NCI-H1105 treated with DMSO at 0.1 percent for 48 hours (cell line): ENCODE data around the gene KIF18A.

ENCODE experiments used
- DNase-seq: peaks from one replicate; lab custom pipeline; 2025; lab: John Stamatoyannopoulos, UW

The KIF18A gene

DNA sequence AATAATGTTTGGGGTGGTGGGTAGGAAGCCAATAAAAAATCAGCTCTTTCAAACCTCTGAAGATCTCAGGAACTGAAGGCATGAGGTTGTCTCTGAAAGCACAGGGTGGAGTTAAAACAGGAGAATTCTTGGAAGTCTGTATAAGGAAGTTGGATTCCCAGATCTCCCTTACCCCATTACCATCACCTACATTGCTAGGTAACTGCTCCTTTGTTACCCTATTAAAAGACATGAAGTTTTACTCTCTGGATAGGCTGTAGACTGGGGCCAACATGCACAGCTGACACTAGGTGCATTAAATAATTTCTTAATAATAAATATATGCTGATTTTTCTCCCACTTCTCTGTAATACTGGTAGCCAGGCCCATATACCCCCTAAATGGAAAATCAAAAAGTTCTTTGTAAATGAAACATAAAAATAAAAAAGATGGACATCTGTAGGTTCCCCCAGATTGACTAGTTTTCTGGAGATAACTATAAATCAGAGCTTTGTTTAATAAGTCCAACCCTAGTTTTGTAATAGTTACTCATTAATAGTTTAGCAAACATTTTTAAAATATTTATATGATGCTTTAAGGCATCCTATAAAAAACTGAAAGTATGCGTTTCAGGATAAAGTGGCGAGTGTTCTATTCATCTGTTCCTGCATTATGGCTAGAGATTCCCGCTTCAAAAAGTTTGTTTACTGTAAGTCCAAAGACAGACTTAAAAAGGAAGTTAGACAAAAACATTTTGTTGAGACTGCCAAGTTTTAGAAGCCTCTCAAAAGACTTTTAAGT, 63.8 kb downstream of the KIF18A start:
- no peak for DNase-seq

DNA sequence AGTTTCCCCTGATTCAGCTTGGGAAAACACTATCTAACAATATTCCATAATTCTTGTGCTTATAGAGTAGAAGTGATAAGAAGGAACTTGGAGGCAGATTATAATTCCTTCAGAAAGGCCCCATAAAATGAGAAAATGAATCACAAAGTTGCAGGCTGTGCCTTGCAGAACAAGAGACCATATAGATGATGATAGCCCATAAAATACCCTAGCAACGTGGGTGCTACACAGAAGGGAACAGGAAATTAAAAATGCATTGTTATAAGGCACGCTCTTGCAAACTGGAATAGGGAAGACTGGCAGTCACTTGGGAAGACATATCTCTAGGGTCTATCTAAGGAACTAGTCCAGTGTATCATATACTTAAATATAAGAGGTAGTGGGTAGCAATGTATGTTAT, 67.6 kb downstream of the KIF18A start:
- DNase-seq: no peak

DNA sequence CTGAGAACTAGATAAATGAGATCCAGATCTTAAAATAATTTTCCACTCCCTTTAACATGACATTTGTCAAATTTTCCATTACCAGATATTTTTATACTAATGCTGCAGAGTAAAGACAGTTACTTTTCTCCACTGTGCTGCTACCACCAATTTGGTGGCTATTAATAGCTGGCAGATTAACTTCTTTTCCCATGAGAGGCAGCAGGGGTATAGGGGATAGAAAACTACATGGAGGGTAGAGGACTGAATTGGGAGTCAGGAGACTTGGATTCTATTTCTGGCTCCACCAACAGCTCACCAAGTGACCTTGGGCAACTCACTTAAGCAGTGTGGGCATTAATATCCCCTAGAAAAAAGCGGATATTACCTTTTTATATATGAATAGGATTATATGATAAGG, 69.2 kb downstream of the KIF18A start:
- DNase-seq: no peak

- DNase-seq: no peak
Observed at GRCh38 chr11:28026634-28027290, 81.2 kb downstream of the KIF18A start.

- no peak for DNase-seq
Observed at GRCh38 chr11:28017816-28018215, 90.1 kb downstream of the KIF18A start.

DNA sequence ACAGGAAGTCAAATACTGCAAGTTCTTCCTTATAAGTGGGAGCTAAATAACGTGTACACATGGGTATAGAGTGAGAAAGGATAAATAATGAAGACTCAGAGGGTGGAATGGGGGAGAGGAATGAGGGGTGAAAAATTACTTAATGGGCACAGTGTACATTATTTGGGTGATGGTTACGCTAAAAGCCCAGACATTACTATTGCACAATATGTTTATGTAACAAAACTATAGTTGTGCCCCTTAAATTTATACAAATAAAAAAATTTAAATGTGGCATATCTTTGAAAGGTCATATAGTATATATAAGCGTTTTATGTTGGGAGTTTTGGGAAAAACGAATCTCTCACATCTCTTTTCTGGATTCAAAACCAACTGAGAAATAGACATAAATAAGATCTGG, 96.1 kb downstream of the KIF18A start:
- DNase-seq: no peak

- DNase-seq: no peak
Observed at GRCh38 chr11:28009996-28010395, 98.0 kb downstream of the KIF18A start.

DNA sequence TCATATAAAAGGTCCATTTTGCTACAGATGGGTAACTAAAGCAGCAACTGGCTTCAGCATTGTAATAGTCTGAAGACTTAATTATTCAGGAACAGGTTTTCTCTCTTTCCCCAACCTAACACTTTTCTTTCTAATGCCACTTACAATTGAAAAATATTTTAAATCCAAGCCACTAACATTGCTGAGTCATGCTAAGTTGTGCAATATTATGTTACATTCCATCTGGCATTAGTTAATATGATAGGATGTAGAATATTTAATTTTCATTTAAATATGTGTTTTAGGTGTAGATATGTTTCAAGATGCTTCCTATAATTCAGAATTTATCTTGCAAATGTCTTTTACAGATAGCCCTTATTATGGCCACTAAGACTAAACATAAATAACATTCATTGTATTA, 98.6 kb downstream of the KIF18A start:
- no peak for DNase-seq

GRCh38 chr11:28003615-28004014, 104.3 kb downstream of the KIF18A start:
- no peak for DNase-seq

DNA sequence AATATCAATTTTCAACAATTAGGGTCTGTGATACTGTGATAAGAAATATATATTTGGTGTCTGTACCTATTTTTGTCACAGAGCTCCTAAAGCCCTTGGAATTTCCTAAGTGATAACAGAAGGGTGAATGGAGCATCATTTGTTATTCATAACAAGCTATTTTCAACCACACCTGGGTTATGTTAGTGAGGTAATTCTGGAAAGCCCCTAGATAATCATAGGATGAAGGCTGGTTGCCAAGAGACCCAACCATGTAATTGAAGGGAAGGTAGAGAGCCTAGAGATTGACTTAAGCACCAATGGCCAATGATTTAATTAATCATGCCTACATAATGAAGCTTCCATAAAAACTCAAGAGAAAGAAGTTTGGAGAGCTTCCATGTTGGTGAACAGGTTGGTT, 109.4 kb downstream of the KIF18A start:
- DNase-seq: no peak

GRCh38 chr11:27997344-27997743, 110.6 kb downstream of the KIF18A start:
- no peak for DNase-seq

GRCh38 chr11:27996066-27996465, 111.9 kb downstream of the KIF18A start:
- DNase-seq: no peak

GRCh38 chr11:27995083-27995482, 112.9 kb downstream of the KIF18A start:
- DNase-seq: no peak

- no peak for DNase-seq
Observed at GRCh38 chr11:27991736-27992135, 116.2 kb downstream of the KIF18A start.

DNA sequence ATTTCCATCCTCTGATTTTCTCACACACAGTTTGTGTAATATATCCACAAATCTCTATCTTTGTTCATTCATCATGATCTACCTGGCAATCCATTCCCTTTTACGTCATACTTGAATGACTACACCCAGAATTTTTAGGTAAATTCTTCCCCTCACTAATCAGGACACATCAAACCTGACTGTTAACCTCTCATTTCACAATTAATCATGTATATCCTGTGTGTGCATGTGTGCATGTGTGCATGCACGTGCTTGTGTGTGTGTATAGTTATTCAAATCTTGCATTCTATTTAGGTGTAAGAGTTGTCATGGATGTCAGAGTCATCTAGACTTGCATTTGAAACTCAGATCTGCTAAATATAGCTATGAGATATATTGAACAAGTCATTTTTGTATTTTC, 130.4 kb downstream of the KIF18A start:
- DNase-seq: no peak

- no peak for DNase-seq
Observed at GRCh38 chr11:27977031-27977430, 130.9 kb downstream of the KIF18A start.

DNA sequence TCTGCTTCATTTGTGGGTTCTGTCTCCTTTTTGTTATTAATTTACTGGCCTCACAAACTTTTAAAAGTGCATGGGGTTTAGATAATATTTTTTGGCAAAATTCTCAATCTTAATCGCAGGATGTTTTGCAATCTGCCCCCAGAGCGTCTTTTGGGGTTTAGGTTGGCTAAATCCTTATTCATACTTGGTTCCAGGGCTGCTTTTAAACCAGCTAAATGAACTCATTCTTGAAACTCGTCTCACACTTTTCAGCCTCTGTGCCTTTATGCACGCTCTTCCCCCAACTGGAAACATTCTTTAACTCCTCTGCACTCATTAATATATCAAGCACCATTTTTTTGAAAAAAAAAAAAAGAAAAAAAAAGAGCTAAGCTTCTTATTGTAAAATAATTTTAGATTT, 131.7 kb downstream of the KIF18A start:
- no peak for DNase-seq

GRCh38 chr11:27973851-27974536, 134.0 kb downstream of the KIF18A start:
- no peak for DNase-seq

GRCh38 chr11:27972522-27973170, 135.3 kb downstream of the KIF18A start:
- DNase-seq: no peak

GRCh38 chr11:27971171-27971570, 136.8 kb downstream of the KIF18A start:
- DNase-seq: no peak
